GM21717 (cell line): ENCODE results near the gene GSTO2.
A peak's percentile ranks its signal among the peaks of the same experiment; 100 is the strongest.

Experiments
- ATAC-seq: cut with Tn5 transposase; IDR thresholded peaks from one replicate; pipeline ENCODE4 v1.9.1; 2021; ENCODE audit warnings: mild to moderate bottlenecking, moderate library complexity; ENCODE audit not compliant: unreplicated experiment

GSTO2 gene

DNA sequence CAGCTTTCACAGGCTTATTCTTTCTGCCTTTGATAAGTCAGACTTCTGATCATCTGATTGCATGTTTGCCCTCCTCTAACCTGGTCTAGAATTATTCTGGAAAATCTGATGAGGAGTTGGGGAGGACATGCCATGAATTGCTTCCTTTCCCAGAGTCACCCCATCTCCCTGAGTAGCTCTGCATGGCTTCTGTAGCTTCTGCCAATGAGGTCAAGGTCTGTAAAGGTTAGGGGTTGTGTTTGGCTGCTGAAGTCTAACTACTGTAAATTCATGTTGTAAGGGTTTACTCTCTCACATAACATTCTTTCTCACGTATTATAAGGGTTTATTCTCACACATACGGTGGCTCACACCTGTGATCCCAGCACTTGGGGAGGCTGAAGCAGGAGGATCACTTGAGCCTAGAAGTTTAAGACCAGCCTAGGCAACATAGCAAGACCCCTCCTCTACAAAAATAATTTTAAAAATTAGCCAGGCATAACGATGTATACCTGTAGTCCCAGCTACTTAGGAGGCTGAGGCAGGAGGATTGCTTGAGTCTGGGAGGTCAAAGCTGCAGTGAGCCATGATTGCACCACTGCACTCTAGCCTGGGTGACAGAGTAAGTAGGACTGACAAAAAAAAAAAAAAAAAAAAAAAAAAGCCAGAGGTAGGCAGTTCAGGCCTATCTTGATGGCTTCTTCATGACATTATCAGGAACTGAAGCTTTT lies 10.7 kb downstream of the GSTO2 start:
- no peak for ATAC-seq

DNA sequence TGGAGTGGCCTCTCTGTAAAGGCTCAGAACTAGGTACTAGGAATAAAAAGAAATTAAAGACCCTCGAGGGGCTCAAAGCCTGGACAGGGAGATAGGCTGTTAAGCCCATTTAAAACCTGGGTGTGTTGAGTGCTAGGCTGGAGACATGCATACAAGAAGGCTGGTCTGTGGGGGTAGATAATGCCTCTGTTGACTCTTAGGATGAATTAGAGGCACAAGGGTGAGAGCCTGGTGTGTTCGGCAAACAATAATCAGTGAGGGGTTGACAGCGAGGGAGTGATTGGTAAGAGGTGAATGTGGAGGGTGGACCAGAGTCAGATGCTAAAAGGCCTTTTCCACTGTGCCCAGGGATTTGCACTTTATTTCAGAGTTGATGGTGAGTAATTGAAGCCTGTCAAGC lies 12.7 kb downstream of the GSTO2 start:
- ATAC-seq, result no peak

DNA sequence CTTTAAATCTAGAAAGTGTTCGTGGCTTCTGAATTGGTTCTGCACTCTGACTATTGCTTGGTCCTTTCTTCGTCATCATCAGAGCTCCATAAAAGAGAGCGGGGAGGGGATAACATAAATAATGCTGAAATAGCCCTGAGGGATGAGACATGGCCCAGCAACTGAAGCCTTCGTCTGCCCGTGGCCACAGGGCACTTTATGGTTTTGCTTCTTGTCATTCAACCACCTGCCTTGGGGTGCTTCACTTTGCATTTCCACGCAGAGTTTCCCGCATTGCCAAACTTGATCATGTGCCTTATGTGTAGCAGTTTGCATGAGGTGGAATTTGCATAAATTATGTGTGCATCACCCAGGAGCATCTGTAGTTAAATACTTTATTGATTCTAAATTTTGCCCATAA lies 15.9 kb downstream of the GSTO2 start:
- no peak for ATAC-seq

DNA sequence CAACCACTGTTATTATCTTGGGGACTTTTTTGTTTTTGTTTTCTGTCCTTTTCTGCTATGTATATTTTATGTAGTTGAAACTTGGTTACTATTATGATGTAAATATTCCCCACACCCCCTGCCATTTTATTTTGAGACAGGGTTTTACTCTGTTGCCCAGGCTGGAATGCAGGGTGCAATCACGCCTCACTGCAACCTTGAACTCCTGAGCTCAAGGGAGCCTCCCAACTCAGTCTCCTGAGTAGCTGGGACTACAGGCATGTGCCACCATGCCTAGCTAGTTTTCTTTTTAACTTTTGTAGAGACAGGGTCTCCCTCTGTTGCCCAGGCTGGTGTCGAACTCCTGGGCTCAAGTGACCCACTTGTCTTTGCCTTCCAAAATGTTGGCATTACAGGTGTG lies 18.0 kb downstream of the GSTO2 start:
- no peak for ATAC-seq

DNA sequence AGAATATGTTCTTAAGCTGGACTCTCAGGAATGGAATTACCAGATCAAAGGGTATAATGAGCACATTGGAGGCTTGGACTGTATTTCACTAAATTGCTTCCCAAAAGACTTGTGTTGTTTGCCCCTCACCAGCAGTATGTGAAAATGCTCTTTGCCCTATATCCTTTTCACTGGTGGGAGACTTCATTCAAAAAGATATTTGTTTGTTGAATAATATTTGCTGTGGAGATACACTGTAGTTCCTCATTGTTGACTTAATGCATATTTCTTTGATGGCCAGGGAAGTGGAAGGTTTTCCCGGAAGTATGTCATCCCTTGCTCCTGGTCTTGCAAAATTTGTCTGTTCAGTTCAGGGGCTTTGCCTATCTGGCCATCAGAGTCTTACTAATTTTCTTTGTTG lies 19.4 kb downstream of the GSTO2 start:
- no peak for ATAC-seq

DNA sequence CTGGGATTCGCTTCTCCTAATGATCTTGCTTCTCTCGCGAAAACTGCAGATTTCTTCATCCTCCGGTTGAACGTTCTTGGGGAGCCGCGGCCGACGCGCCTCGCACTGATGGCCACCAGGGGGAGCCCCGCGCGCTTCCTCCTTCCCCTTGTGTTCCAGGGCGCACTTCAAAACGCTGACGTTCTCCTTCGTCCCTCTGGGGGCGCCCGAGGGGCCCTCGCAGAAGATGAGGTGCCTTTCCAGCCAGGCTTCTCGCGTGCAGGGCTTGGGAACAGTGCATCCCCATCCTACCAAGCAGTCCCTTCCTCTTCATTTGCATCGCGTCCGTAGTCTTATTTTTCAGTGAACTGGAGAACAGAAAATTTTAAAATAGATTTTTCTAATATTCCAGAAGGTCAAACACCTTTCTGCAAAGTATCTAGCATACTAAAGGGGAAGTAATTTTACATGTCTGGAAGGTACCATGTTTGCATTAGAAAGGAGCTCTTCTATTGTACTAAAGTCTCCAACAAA lies 22.5 kb downstream of the GSTO2 start:
- peak; percentile 97 for ATAC-seq

DNA sequence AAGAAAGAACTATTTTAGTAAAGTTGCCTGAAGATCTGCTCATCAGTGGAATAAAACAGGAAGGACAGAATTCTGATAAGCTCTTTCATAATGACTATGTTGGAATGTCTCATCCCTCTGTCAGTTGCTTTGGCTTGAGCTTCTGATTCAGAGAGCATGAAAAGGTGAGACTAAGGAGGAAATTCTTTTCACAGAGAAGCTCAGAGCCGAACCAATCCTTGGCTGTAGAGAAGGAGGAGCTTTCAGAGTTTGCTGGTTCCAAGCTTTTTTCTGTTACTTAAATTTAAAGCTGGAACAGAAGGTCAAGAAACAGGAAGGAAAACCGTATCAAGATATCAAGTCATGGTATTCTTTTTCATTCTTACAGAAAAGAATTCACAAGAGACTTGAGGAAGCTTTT lies 24.0 kb downstream of the GSTO2 start:
- no peak for ATAC-seq

DNA sequence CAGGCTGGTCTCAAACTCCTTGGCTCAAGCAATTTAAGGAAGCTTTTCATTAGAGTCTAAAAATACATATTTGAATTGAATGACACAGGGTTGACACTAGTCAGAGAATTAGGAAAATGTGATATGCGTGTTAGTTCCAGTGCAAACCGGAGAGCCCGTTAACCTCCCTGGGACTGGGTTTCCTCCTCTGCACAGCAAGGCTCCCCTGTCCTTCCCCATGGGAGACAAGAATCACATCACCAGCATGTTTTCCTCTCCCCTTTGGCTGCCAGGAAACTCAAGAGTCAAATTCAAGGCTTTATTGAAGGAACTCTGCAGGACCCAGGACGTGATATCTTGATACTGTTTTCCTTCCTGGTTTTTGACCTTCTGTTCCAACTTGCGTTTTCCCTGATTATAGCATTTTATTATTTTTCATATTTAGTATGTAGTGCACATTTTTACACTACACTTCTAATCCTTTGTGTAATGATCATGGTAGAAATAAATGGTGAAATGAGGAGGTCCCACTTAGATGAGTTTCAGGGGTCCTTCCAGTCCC lies 24.9 kb downstream of the GSTO2 start:
- ATAC-seq, result no peak

DNA sequence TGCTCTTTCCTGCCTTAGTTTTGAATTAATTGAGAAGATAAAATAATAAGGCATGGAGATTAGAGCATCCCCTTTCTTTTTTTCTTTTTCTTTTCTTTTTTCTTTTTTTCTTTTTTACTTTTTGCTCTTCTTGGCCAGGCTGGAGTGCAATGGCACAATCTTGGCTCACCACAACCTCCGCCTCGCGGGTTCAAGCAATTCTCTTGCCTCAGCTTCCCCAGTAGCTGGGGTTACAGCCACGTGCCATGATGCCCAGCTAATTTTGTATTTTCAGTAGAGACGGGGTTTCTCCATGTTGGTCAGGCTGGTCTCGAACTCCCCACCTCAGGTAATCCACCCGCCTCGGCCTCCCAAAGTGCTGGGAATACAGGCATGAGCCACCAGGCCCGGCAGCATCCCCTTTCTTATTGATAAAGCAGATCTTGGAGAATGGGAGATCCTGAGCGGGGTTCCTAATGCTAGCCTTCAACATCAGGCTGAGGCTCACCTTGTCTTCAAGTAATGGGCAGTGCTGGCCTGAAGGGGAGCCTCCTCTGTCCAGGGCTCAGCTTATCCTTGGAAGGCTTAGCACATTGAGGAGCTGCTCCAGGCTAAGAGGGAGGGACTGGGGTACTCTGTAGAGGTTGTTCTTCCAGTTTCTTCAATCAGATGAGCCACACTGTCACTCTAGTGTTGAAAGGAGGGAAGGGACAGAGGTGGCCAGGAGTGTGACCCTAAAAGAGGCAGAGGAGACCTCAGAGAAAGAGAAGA lies 27.9 kb downstream of the GSTO2 start:
- ATAC-seq, result no peak

DNA sequence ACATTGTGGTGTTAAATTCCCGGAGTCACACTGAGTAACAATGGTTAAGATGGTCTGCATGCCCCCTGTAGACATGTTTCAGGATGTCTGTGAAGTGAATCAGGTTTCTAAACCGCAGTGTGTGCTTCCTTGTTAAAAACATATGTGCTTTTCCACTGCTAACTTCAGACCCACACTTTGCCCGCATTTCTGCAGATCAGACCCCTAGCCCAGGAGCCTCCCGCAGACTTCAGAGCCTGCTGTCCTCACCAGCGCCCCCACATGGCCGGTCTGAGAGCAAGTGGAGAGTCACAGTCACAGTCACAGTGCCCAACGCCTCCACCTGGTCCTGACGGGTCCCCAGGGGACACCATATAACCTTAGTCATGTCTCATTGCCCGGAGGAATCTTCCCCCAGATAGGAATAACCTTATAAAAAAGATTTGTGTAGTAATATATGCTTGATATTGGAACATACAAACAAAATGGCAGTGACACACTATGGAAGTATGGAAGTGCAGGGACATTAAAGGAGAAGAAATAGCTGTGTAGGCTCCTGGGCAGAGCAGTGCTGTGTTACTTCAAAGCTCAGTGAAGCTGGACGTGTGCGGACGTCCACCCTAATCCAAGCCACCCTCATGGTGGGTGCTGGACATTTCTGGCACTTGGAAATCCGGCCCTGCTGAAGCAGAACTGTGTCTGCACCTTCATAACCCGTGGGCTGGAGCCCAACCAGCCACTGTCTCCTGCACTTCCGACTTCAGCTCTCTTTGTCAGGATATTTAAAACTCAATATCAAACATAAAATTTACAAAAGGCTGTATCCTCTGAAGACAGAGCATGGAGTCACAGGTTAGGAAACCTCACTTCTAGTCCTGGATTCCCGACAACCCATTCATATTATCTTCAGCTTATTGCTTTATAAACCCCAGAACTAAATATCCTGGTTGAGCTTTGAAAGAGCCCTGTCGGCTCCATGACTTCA lies 29.0 kb downstream of the GSTO2 start:
- ATAC-seq, result no peak

DNA sequence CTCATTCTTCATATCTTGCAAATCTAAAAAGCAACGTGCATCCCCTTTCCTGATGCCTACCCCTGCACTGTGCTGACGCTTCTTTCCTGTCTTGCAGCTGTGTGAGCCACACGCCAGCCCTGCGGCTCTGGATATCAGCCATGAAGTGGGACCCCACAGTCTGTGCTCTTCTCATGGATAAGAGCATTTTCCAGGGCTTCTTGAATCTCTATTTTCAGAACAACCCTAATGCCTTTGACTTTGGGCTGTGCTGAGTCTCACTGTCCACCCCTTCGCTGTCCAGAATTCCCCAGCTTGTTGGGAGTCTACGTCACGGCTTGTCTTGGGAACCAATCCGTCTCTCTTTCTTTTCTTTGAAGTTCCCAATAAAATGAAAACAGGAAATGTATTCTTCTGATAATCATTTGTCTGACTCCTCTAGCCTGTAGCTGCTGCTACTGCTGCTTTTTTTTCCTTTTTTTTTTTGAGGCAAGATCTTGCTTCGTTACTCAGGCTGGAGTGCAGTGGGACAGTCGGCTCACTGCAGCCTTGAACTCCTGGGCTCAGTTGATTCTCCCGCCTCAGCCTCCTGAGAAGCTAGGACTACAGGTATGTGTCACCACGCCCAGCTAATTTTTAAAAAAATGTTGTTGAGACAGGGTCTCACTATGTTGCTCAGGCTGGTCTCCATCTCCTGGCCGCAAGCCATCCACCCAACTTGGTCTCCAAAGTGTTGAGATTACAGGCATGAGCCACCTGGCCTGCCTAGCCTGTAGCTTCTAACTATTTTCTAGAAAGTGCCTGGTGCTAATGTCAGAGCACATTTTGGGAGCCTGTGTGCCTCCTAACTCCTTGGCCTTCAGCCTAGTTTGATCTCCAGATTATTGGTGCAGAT lies 30.3 kb downstream of the GSTO2 start:
- ATAC-seq, result no peak

DNA sequence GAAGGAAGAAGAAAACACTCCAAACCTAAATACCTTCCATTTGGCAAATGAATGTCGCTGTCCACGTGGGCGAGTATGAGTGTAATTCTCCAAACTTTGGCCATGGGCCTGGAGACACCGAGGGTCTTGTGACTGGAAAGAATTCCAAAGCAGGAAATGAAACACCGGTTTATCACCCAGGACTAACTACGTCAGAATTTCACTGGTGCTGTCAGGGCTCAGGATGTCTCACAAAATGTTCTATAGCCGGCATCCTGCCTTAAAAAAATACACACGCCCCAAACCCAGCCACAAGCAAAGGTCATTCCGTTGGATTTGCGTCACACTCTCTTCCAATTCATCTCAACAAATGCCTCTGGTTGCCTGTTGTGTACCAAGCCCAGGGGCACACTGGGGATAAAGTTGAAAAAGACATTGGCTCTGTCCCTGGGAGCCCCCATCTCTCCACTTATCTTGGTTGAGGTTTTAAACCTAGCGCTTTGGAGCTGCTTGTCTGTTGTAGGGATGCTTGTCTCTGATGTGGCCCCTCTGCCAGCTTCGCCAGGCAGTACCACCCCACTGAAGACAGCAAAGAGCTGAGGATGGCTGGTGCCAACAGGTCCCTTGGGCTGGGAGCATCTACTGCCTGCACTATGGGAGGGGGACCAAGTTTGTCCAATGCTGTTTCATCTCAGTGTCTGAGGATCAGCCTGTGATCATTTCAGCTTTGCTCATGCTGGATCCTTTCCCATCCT lies 31.2 kb downstream of the GSTO2 start:
- no peak for ATAC-seq

DNA sequence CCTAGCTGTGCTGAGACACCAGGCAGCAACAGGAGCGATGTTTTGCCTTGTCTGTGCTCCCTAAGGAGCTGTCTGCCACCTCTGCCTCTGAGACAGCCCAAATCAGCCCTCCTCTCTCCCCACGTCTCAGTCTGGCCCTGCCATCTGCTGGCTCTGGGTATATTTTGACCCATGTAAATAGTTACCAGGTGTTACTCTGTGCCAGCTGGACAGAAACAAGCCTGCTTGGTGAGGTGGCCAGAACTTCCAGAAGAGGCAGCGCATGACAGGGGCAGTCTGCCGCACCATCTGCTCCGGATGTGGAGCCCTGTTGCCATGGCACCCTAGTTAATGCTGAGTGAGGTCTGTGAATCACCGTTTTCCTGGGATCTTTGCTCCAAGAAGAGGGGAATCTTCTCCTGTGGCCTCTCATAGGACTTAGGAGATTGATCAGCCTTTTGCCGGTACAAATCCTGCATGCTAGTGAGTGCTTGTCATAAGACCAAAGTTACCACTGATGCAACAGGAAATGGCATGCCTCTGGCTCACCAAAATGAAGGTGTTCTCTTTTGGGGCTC lies 31.8 kb downstream of the GSTO2 start:
- no peak for ATAC-seq

DNA sequence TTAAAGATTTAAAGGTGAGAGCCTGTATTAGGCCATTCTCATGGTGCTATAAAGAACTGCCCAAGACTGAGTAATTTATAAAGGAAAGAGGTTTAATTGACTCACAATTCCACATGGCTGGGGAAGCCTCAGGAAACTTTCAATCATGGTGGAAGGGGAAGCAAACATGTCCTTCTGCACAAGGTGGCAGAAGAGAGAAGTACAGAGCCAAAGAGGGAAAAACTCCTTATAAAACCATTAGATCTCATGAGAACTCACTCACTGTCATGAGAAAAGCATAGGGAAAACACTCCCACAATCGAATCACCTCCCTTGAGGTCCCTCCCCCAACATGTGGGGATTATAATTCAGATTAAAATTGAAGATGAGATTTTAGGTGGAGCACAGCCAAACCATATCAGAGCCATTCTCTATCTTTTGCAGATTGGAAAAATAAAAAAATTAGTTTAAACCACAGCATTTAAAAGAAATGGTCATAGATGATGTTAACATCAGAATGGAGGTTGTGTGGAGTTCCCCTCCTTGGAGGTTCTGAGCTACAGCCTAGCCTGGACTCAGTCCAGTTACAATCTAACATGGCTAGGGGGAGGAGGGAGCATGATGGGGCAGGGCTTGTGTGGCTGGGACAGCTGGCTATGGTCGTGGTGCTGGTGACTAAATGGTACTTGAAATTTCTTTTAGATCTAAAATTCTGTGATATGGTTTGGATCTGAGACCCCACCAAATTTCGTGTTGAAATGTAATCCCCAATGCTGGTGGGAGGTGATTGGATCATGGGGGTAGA lies 33.1 kb downstream of the GSTO2 start:
- no peak for ATAC-seq

DNA sequence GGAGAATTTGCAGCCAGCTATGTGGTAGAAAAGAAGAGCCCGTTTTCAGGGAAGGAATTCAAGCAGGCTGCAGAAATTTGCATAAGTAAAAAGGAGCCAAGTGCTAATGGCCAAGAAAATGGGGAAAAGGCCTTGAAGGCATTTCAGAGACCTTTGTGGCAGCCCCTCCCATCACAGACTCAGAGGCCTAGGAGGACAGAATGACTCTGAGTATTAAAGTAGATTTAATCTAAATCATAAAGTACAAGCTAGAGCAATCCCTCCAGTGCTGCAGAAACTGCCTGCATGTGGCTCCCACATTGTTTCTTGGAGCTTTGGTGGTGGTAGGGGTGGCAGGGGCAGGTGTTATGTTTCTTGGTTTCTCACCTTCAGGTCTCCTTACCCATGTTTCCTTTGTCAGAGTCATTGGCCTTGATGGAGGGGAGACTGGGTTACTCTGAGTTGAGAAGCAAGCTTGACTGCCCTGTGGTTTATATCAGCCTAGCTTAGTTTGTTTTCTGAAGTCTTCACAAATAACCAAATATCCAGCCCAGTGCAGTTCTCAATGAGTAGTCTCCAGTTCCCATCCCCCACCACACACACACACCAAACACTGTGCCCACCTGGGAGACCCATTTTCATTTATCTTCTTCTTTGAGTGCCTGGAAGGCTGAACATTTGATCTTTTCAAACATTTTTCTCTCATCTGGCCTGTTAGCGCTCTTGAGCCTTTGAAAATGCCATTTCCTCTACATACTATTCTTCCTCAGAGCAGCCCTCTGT lies 34.8 kb downstream of the GSTO2 start:
- no peak for ATAC-seq

DNA sequence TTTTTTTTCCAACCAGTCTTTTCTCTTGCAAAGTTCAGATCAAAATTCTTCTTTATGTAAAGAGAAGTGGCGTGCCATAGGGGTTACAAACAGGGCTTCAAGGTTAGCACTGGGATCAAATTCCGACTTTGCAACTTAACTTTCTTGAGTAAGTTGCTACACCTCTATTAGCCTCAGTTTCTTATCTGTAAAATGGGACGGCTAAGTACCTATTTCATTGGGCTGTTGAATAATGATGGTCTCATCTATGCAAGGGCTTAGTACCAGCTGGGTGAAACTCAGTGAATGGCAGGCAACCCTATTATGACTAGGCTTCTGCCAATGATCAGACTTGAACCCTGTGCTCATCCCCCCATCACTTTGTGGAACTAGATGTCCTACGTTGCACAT lies 35.4 kb downstream of the GSTO2 start:
- no peak for ATAC-seq

DNA sequence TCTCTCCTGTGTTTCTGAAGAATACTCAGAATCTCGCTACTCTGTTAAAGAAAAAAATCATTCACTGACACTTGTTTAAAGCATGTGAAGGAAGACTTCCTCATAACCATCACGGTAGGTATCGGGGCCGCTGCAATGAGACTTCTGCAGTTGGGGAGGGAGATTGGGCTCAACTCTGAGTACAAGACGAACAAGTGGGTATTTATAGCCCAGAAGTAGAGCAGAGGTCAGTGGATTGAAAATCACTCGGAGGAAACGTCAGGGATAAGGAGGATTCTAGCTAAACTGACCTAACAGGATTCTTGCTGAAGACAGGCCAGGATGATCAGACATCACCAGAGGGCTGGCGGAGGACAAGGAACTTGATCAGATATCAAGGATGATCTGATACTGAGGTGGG lies 35.9 kb downstream of the GSTO2 start:
- no peak for ATAC-seq

DNA sequence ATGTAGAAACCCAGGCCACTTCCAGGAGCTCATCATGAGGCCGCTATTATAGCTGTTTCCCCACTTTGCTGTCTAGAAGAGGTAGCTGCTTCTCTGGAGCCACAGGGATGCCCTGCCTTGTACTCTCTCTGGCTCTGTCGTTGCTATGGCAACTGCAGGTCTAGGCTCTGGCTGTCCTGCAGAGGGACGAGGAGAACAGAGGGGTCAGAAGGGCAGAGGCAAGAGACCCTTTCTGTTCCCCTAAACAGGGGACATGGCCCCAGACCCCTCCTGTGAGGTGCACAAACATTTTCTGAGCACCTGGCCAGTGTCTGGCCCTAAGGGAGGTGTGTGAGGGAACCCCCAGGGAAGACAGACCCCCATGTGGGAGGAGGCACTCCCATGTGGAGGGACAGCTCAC lies 37.9 kb downstream of the GSTO2 start:
- ATAC-seq, result no peak
